Smooth muscle cell (in vitro differentiated cells): ENCODE measurements around the gene MYO1D. TPM values are rescaled to one million over a fixed set of nuclear protein-coding genes. Genes with fewer than 3 reads are reported as not detected.
"Not testable (repeated sequence)": the region's sequence is repeated elsewhere in the genome, so short reads cannot be mapped to it uniquely, and the experiment has no call there.

Experiments used
- DNase-seq: peaks from one replicate; lab custom pipeline; 2025; ENCODE audit not compliant: unreplicated experiment; lab: John Stamatoyannopoulos, UW
- H2AFZ ChIP-seq: fragments of 200-600 bp; sonication (generic); 2 replicates; pipeline ENCODE4 v1.6.0; 2016; ENCODE audit warnings: antibody characterized with exemption, low read depth, mild to moderate bottlenecking
- H3F3A ChIP-seq: fragments of 200-600 bp; sonication (generic); 2 replicates; pipeline ENCODE4 v1.6.0; 2017; ENCODE audit warnings: antibody characterized with exemption, low read depth
- H3K27ac ChIP-seq: fragments of 200-600 bp; sonication (generic); 2 replicates; pipeline ENCODE4 v1.5.1; 2016; ENCODE audit warnings: low read depth, mild to moderate bottlenecking
- H3K27me3 ChIP-seq: fragments of 200-600 bp; sonication (generic); 2 replicates; pipeline ENCODE4 v1.6.1; 2016; ENCODE audit warnings: low read depth, mild to moderate bottlenecking
- H3K36me3 ChIP-seq: fragments of 200-600 bp; sonication (generic); 2 replicates; pipeline ENCODE4 v1.5.1; 2016; ENCODE audit warnings: low read depth
- H3K4me1 ChIP-seq: fragments of 200-600 bp; sonication (generic); 2 replicates; pipeline ENCODE4 v1.5.1; 2016; ENCODE audit warnings: low read depth
- H3K4me2 ChIP-seq: fragments of 200-600 bp; sonication (generic); 2 replicates; pipeline ENCODE4 v1.6.0; 2016; ENCODE audit warnings: mild to moderate bottlenecking
- H3K4me3 ChIP-seq: fragments of 200-600 bp; sonication (generic); 2 replicates; pipeline ENCODE4 v1.5.1; 2016; ENCODE audit warnings: mild to moderate bottlenecking
- H3K79me2 ChIP-seq: fragments of 200-600 bp; sonication (generic); 2 replicates; pipeline ENCODE4 v1.6.0; 2016; ENCODE audit warnings: low read depth, mild to moderate bottlenecking
- H3K9ac ChIP-seq: fragments of 200-600 bp; sonication (generic); 2 replicates; pipeline ENCODE4 v1.6.0; 2016; ENCODE audit warnings: low read depth
- H3K9me3 ChIP-seq: fragments of 200-600 bp; sonication (generic); replicated peaks from 2 replicates; pipeline ENCODE4 v1.5.1; 2016; ENCODE audit warnings: low read depth
- H4K20me1 ChIP-seq: fragments of 200-600 bp; sonication (generic); 2 replicates; pipeline ENCODE4 v1.6.0; 2016; ENCODE audit warnings: low read depth
- CTCF ChIP-seq: fragments of 200-600 bp; sonication (generic); IDR thresholded peaks from 2 replicates; pipeline ENCODE4 v1.5.1; 2017; ENCODE audit warnings: borderline replicate concordance, mild to moderate bottlenecking, antibody characterized with exemption; ENCODE audit not compliant: insufficient read depth, poor library complexity, severe bottlenecking
- WGBS: methylation state at CpG from one replicate; pipeline ENCODE4 v1.1.7; 2016; ENCODE audit warnings: low lambda C conversion rate; 5-methylcytosine and 5-hydroxymethylcytosine counted together
- polyA plus RNA-seq: library from polyadenylated mRNA; unstranded; fragments of >200 nt; fragmentation: Nextera tagmentation; extraction: Ambion mirVana; gene quantifications from 2 replicates; pipeline ENCODE4 v1.2.1, GENCODE V29; 2016
- total RNA-seq: library from RNA; depleted of rRNA; stranded (reverse); fragments of >200 nt; gene quantifications from 2 replicates; pipeline ENCODE4 v1.2.3, GENCODE V29; 2014

MYO1D gene
- total and polyA plus RNA-seq, 2 experiments from 2014 or later, result 13.9 to 35.7 TPM

GRCh38 chr17:32920293-32920692 lies 43.4 kb upstream of the MYO1D start:
- H3K36me3 ChIP-seq, result no peaks in the 10 kb centered on the region
- no peak for TF ChIP-seq CTCF
- H3F3A ChIP-seq, result peaks cover 3% of the 10 kb centered on the region

GRCh38 chr17:32919876-32920275 lies 43.0 kb upstream of the MYO1D start:
- H2AFZ ChIP-seq, DNase-seq, H3K9me3 ChIP-seq, H3K79me2 ChIP-seq, H4K20me1 ChIP-seq, H3K4me3 ChIP-seq, H3K27me3 ChIP-seq, H3K4me2 ChIP-seq, H3K9ac ChIP-seq, H3K4me1 ChIP-seq, H3F3A ChIP-seq, H3K36me3 ChIP-seq, H3K27ac ChIP-seq: not testable (repeated sequence)
- 85% methylated on average over 4 of the region's 4 CpGs for WGBS

More at GRCh38 chr17:32920293-32920692, 43.4 kb upstream of the MYO1D start:
- no peak for DNase-seq
- H2AFZ ChIP-seq, result no peak overlapping the region
- H3K4me2 ChIP-seq, result no peak overlapping the region
- no peaks in the 10 kb centered on the region for H3K9me3 ChIP-seq
- no peak overlapping the region for H3K27ac ChIP-seq
- 91% methylated on average over 8 of the region's 8 CpGs for WGBS
- H4K20me1 ChIP-seq, result no peaks in the 10 kb centered on the region
- no peaks in the 10 kb centered on the region for H3K27me3 ChIP-seq
- no peak overlapping the region for H3K4me3 ChIP-seq
- no peak overlapping the region for H3K9ac ChIP-seq
- H3K4me1 ChIP-seq, result no peaks in the 10 kb centered on the region
- H3K79me2 ChIP-seq, result no peaks in the 10 kb centered on the region

DNA sequence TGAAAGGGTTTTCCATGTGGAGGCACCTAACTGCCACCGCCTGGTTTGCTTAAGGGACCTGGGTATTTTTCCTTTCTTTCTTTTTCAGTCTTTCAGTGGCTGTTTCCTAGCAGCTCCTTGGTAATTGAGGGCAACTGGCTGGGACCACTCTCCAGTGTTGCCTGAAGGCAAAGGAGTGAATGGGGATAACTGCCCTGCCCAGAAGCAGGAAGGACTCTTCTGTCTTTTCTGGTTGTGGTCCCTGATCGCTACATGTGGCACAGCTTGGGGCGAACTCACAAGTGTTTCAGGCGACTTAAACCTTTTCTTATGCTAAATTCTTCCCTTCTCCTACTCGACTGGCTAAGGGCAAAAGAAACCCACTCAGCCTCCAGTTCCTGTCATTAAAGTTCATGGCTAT lies 40.9 kb upstream of the MYO1D start:
- Histone ChIP-seq H3K9ac (no peak overlapping the region), H2AFZ (no peak overlapping the region), H3K27me3 (no peaks in the 10 kb centered on the region)

GRCh38 chr17:32917081-32917480 lies 40.2 kb upstream of the MYO1D start:
- Histone ChIP-seq H3K79me2 (no peaks in the 10 kb centered on the region), H3K27me3 (no peaks in the 10 kb centered on the region), H4K20me1 (no peaks in the 10 kb centered on the region), H3F3A (no peaks in the 10 kb centered on the region), H3K4me2 (no peak overlapping the region), H3K27ac (no peak overlapping the region), H3K4me1 (no peaks in the 10 kb centered on the region), H3K9ac (no peak overlapping the region), H3K4me3 (no peak overlapping the region), H3K9me3 (no peaks in the 10 kb centered on the region), H3K36me3 (no peaks in the 10 kb centered on the region), H2AFZ (no peak overlapping the region)
- no peak for TF ChIP-seq CTCF
- DNase-seq, result no peak

More for the DNA sequence above, 40.9 kb upstream of the MYO1D start:
- DNase-seq, result no peak
- no peaks in the 10 kb centered on the region for H3K36me3 ChIP-seq
- H4K20me1 ChIP-seq, result no peaks in the 10 kb centered on the region
- H3K9me3 ChIP-seq, result no peaks in the 10 kb centered on the region
- no peaks in the 10 kb centered on the region for H3K79me2 ChIP-seq
- TF ChIP-seq CTCF, result no peak
- no peaks in the 10 kb centered on the region for H3F3A ChIP-seq
- 49% methylated on average over 5 of the region's 5 CpGs for WGBS
- no peak overlapping the region for H3K4me3 ChIP-seq
- H3K4me2 ChIP-seq, result no peak overlapping the region
- no peak overlapping the region for H3K27ac ChIP-seq
- no peaks in the 10 kb centered on the region for H3K4me1 ChIP-seq
